Right ventricle myocardium superior (tissue), 1 donor: Measurements from ENCODE around the gene SLC16A4. TPM values are rescaled to one million over a fixed set of nuclear protein-coding genes. Genes with fewer than 3 reads are reported as not detected.
"Not testable (repeated sequence)": the region's sequence is repeated elsewhere in the genome, so short reads cannot be mapped to it uniquely, and the experiment has no call there.

ENCODE experiments used
- ATAC-seq: fragments of 200-7000 bp; cut with Tn5 transposase; one replicate; pipeline ENCODE4 v1.9.1; 2020; ENCODE audit warnings: mild to moderate bottlenecking; ENCODE audit not compliant: poor library complexity
- DNase-seq: peaks from one replicate; pipeline ENCODE4 v3.0.0-alpha.2; 2020
- intact Hi-C: fragments of 100-400 bp; cut with DNase I; formaldehyde crosslinking; loops from one replicate; pipeline ENCODE4 v1.11.2; 2022
- total RNA-seq: library from RNA; stranded (reverse); fragmentation: NEBNext Ultra II Directional; extraction: Animal tissue kit (Norgen Biotek cat#: 25700); gene quantifications from one replicate; pipeline ENCODE4 v1.2.1, GENCODE V29; 2021
- donor health status: DM: no; HTN: yes; CAD: no; lungs with severe emphysema.

SLC16A4 gene
- total RNA-seq, 1 donor from 2014 or later, result 3.4 TPM

DNA sequence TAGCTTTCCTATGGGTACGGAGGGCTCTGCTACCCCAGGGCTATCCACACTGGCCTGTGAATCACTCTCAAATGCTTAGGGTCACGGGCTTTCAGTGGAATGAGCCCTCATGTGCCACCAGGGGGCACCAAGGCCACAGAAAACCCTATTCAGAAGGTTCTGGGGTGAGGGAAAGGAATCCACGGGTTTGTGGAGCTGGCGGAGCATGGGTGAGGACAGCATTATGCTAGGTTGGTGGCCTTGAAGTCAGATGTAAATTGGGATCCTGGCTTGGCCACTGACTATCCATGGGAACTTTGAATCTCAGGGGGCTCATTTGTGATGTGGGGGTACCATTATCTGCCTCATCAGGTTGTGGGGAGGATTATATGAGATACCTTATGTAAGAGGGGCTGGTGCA lies 21.8 kb upstream of the SLC16A4 start:
- intact Hi-C loops, result loop anchor here (2.0 to 10.0 kb wide), 2 partner anchors 48 to 82 kb away; no protein-coding TSS in a partner anchor
- peak; percentile 73 for ATAC-seq

DNA sequence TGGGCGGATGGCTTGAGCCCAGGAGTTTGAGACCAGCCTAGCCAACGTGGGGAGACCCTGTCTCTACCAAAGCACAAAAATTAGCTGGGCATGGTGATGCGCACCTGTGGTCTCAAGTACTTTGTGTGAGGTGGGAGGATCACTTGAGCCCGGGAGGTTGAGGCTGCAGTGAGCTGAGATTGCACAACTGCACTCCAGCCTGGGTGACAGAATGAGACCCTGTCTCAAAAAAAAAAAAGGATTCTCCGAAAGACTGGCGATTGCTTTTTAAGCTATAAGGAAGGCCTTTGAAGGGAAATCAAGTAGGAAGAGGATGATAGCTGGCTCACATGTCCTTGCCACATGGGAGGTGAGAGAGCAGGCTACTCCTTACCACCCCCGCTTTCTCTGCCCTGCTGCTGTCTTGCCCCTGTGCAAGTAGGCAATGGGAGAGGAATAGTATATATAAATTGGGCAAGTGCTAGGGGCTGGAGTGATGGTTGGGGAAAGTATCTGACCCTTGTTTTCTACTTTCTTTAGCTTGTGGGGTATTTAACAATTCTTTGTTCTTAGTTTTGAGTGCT lies 20.4 kb upstream of the SLC16A4 start:
- intact Hi-C loops, result loop anchor here (10.0 kb wide), 1 partner anchor 84 kb away; no protein-coding TSS in a partner anchor
- DNase-seq (no peak), ATAC-seq (no peak)

More for the DNA sequence above, 21.8 kb upstream of the SLC16A4 start:
- peak; percentile 76 for DNase-seq

DNA sequence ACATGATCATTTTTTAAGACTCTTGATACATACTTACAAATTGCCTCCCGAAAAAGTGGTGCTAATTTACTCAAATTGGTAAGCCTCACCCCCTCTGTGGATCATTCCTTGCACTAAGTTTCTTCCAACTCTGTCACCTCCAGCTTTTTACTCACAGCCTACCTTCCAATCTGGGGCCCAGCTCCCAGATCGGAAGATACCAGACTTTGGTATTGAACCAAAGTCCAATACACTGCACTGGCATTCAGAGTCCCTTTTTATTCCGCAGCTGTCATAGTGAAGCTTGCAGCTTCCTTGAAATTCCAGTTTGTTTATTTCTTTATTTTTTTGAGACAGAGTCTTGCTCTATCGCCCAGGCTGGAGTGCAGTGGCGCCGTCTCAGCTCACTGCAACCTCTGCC lies 18.5 kb upstream of the SLC16A4 start:
- intact Hi-C loops, result loop anchor here (5.0 kb wide), 1 partner anchor 67 kb away; no protein-coding TSS in a partner anchor

DNA sequence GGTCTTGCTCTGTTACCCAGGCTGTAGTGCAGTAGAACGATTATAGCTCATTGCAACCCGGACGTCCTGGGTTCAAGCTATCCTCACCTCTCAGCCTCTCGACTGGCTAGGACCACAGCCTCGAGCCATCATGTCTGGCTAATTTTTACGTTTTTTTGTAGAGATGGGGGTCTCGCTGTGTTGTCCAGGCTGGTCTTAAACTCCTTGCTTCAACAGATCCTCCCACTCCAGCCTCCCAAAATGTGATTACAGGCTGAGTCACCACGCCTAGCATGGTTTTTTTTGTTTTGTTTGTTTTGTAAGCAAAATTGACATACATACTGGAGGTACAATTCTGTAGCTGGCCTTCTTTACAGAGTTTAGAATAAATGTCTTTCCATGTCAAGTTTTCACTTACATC lies 17.7 kb upstream of the SLC16A4 start:
- ATAC-seq (no peak), DNase-seq (no peak)
- intact Hi-C loops, result loop anchor here (5.0 kb wide), 1 partner anchor 66 kb away; no protein-coding TSS in a partner anchor

More for the DNA sequence above, 18.5 kb upstream of the SLC16A4 start:
- DNase-seq (no peak), ATAC-seq (no peak)

DNA sequence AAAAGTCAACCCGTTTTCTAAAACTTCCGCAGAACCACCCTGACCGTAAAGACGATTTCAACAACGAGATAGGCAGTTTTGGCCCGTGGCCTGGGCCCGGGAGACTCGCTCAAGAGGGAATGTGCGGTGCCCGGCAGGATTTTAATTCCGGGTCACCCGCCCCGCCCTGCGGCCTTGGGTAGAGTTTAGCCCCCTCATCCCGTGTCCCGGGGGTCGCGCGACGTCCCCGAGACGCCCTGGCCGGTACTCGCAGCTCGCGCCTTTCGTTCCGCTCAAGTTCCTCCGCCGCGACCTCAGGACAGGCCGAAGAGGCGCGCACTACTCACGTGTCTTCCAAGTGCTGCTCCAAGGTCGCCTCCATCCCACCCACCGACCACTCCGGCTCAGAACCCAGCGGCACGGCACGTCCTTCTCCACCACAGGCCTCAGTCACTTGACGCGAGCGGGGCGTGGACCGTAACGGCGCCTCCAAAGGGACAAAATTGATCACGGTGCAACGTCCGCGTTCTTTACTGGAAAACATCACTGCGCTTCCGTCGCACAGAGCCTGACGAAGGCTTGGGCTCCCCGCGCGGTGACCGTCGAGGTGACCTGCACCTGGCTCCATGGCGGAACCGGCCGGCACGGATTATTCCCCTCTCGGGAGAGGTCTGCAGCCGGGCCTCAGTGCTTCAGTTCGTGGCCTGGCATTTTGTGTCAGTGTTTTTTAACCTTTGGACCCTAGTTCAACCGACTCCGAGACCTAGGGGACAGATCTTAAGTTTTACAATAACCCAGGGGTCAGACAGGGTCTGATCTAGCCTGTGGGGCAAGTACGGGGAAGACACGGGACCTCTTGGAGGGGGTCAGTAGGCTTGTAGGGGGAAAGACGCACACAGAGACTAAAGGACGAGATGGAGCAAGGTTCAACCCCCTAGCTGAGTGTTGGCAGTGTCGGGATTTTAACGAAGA lies 16.7 kb upstream of the SLC16A4 start, which contains the start of gene LAMTOR5:
LAMTOR5 (minus strand) TSS at position 435 of the 951 bp plus-strand sequence; CDS start at position 361, 74 bp downstream.
- ATAC-seq (peak; percentile 97), DNase-seq (peak; percentile 96)
- intact Hi-C loops, result loop anchor here (5.0 kb wide), 1 partner anchor 65 kb away; no protein-coding TSS in a partner anchor

DNA sequence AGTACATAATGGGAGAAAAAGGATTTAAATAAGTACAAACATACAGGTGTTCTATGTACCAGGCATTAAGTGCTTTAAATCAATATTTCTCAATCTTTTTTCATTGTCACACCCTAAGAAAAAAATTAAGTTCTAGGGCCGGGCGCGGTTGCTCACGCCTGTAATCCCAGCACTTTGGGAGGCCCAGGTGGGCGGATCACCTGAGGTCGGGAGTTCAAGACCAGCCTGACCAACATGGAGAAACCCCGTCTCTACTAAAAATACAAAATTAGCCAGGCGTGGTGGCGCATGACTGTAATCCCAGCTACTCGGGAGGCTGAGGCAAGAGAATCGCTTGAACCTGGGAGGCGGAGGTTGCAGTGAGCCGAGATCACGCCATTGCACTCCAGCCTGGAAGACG lies 15.6 kb upstream of the SLC16A4 start:
- intact Hi-C loops, result loop anchor here (5.0 kb wide), 1 partner anchor 64 kb away; no protein-coding TSS in a partner anchor
- DNase-seq, ATAC-seq: not testable (repeated sequence)

DNA sequence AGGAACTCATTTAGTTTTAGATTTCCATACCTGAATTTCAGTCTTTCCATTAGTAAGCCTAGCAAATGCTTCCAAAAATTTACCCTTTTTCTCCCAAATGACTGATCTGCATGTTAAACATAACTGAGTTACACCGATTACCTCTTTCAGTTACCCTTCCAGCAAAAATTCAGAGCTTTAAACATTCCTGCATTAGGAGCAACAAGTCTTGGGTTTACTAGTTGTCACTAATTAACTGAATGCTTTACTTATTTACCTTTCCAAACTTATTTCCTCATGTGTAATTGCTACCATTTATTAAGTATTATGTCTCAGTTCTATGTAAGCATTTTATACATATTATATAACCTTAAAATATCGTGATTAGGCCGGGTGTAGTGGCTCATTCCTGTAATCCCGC lies 13.6 kb upstream of the SLC16A4 start:
- ATAC-seq (no peak), DNase-seq (no peak)
- intact Hi-C loops, result no loop called here

DNA sequence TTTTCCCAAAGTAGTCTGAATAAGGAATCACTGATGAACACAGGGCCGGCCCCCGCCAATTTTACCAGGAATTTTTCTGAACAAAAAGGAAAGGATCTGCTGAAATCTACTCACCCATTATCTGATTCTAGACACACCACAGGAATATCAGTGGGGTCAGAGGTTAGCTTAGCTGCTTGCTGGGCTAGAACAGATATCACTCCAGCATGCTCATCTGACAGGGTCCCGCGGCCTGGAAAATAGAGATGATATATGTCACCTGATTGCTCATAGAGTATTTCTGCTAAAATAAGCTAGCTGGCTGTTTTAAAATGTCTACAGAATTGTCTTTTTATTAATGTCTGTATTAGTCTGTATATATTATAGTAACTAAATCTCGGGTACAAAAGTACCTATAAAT lies 13.0 kb upstream of the SLC16A4 start:
- no peak for DNase-seq
- intact Hi-C loops, result no loop called here
- ATAC-seq, result no peak

DNA sequence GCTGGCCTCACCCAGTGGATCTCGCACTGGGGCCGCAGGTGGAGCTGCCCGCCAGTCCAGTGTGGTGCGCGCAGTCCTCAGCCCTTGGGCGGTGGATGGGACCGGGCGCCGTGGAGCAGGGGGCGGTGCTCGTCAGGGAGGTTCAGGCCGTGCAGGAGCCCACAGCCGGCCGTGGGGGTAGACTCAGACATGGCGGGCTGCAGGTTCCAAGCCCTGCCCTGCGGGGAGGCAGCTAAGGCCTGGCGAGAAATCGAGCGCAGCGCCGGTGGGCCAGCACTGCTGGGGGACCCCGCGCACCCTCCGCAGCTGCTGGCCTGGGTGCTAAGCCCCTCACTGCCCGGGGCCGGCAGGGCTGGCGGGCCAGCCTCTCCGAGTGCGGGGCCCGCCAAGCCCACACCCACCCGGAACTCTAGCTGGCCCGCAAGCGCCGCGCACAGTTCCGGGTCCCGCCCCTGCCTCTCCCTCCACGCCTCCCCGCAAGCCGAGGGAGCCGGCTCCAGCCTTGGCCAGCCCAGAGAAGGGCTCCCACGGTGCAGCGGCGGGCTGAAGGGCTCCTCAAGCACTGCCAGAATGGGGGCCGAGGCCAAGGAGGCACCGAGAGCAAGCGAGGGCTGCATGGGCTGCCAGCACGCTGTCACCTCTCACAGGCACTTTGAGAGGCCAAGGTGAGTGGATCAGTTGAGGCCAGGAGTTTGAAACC lies 5.6 kb upstream of the SLC16A4 start:
- DNase-seq, ATAC-seq, intact Hi-C loops: not testable (repeated sequence)

DNA sequence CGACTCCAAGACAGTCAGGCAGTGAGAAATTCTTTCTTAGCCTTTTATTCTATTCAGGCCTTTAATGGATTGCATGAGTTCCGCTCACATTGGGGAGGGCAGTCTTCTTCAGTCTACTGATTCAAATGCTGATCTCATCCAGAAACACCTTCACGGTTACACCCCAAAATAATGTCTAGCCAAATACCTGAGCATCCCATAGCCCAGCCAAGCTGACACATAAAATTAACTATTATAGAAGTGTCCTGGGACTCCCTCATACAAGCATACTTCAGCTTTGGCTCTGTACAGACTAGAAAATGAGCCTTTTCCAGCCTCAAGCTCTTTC lies 3.6 kb upstream of the SLC16A4 start:
- ATAC-seq (no peak), DNase-seq (no peak)
- intact Hi-C loops, result no loop called here

DNA sequence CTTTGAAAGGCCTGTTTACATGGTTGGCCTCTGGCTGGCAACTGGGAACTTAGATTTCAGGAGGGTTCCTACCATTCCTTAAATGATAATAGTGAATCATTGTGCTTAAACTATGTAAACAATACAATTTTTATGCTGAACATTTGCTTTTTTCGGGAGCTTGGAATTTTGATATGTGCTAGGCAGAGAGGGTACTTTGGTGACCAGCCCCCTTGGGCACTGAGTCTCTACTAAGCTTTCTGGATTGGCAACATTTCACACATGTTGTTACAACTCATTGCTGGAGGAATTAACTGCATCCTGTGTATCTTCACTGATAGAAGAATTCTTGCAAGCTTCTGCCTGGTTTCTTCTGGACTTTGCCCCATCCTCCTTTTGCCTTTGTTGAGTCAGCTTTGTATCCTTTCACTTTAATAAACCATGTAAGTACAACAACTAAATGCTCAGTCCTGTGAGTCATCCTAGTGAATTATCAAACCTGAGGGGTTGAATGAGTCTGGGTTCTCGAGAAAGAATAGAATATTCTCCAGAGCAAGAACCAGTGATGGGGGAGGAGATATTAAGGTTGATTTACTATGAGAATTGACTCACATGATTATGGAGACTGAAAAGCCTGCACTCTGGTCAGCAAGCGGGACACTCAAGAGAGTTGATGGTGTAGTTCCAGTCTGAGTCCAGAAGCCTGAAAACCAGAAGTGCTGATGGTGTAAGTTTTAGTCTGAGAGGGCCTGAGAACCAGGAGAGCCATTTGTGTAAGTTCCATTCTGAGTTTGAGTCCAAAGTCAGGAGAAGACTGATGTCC lies 3.1 kb upstream of the SLC16A4 start:
- ATAC-seq, result no peak
- intact Hi-C loops, result no loop called here
- DNase-seq, result no peak

DNA sequence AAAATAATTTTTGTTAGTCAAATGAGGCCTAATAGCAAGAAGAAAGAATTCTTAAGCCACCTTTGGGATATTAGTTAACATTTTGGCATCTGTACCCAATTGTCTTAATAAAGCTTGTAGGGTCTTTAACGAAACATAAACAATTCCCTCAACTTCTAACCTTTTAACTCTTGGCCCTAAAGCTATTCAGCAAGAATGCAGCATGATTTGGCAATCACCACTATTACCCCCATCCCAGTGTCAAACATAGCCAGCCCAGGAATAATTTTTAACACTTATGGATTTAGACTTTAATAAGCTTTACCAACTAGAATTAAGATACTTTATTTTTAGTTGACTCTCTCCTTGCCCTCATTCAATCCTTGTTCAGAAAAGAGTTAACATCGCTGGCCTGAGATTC lies 2.5 kb upstream of the SLC16A4 start:
- DNase-seq (no peak), ATAC-seq (no peak)
- intact Hi-C loops, result no loop called here

DNA sequence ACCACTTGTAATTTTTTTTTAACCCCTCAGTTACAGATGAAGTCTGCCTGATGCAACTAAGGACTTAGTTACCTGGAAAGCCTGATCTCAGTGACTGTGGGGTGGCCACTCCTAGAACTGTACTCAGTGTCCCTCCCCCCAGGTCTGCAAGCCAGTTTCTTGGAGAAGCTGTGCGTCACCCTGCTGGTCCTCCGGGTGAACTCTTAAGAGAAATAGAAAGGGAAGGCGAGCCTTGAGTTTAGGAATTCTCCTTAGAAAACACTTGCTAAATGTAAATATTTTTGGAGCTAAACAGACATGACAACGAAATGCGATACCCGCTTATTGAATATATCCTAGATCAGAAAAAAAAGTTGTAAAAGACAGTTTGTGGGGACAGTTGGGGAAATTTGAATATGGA lies 730 bp downstream of the SLC16A4 start:
- DNase-seq (no peak), ATAC-seq (peak; percentile 84)
- intact Hi-C loops, result no loop called here

DNA sequence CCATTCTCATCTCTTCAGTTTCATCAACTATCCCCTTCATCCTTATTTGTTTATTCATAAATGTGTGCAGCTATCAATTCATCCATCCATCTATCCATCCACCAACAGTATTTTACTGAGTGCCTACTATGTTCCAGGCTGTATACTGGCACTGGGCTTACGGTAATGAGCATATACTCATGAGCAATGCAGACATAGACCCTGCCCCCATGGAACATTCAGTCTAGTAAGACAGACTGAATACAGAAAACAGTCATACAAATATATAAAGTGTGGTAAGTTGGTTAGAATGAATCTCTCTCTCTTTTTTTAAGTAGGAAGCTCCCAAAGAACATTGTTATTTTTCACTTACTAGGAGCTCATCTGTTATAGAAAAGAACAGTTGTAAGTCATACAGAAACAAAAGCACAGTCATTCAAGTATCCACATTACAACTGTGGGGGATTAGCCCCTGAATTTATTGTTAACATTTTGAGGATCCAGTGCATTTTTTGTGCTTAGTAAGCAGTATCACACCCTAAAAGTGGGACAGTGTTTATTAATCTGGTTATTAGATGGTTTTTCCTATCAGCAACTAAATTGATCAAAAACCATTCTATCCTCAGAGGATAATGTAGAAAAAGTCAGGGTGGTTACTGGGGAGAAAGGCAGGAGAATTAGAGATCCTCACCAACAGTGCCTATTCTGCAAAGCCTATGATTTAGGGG lies 3.6 kb downstream of the SLC16A4 start:
- intact Hi-C loops, result no loop called here
- DNase-seq (no peak), ATAC-seq (no peak)

DNA sequence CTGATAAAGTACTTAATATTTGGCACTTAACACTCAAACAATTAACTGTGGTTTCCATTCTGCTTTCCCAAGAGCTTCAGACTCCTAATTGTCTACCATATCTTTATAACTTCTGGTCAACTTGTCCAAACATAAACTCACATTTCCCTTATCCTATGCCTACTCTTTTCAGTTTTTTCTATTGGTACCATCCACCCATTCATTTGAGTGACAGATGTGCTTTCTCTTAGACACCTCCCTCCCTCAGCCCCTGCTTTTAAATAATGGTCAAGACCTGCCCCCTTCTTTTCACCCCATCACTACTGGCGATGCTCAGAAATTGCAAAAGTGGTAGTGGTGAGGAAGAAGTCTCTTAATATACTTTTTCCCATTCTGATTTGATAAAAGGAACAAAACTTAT lies 5.5 kb downstream of the SLC16A4 start:
- intact Hi-C loops, result no loop called here
- DNase-seq, result no peak
- no peak for ATAC-seq

DNA sequence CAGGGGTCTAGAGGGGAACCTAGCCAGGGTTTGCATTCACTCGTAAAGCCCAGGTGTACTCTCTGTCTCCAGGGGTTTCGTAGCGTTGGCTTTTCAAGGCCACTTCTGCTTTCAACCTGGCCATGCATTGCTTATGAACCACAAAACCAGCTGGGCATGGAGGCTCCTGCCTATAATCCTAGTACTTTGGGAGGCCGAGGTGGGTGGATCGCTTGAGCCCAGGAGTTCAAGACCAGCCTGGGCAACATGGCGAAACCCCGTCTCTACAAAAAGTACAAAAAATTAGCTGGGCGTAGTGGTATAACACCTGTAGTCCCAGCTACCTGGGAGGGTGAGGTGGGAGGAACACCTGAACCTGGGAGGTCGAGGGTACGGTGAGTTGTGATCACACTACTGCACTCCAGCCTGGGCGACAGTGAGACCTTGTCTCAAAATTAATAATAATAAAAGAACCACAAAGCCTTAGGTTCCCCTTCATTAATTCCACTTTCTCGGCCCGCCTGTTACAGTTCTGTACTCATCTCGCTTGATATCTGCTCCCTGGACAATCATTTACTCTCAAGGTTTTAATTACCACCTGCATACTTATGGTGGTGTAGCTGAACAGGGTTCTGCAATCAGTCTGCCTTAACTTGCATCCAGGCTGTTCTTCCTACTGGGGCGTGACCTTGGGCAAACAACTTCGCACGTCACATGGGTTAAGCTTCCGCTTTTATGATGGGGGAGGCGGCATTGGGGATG lies 6.1 kb downstream of the SLC16A4 start:
- DNase-seq, result no peak
- no peak for ATAC-seq
- intact Hi-C loops, result no loop called here
